GM18909 (cell line): Measurements from ENCODE around the gene MAML3.

Source experiments
- ATAC-seq: cut with Tn5 transposase; IDR thresholded peaks from one replicate; pipeline ENCODE4 v1.9.1; 2021; ENCODE audit warnings: mild to moderate bottlenecking; ENCODE audit not compliant: unreplicated experiment, poor library complexity

MAML3 gene

DNA sequence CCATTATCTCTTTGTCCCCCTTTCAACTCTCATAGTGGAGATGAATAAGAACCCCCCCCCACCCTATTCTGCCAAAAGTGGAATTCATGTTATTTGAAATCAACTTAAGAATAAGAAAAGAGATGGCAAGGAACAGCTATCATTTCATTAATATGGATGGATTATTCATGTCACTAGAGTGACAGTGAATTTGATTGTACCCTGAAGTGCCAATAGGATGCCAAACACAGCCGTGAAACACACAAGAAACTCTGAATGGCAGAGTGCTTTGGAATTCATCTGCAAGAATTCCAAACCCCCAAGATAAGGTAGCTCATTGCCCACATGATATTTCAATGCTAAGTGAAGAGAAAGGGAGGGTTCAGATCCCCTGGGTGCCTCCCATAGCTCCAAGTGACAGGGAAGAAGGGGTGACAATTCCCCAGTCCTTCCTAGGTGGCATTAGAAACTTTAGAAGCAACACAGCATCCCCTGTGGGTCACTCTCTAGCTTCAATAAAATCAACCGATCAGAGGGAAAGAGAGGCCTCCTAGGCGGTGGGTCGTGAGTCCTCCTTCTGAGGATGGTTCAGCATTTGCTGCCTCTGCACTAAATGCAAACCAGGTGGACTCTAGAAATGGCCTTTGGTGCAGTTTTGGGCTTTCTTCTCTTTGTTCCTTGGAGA, 404.0 kb downstream of the MAML3 start:
- ATAC-seq: no peak

DNA sequence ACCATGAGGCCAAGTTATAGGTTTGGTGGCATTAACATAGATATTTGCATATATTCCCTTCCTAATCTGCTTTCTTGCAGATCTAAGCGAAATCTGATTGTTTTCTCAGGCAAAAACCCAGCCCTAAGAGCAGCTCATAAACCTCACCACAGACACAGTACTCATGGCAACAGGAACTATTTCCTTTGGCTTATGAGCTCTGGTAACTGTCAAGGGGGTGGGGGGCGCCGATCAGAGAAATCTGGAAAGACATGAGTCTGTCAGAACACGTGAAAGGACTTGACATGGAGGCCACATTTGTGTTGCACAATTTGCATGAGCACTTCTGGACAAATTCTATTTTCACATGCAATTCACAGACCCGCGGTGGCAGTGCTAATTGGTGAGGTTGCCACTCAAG, 404.6 kb downstream of the MAML3 start:
- ATAC-seq: no peak

DNA sequence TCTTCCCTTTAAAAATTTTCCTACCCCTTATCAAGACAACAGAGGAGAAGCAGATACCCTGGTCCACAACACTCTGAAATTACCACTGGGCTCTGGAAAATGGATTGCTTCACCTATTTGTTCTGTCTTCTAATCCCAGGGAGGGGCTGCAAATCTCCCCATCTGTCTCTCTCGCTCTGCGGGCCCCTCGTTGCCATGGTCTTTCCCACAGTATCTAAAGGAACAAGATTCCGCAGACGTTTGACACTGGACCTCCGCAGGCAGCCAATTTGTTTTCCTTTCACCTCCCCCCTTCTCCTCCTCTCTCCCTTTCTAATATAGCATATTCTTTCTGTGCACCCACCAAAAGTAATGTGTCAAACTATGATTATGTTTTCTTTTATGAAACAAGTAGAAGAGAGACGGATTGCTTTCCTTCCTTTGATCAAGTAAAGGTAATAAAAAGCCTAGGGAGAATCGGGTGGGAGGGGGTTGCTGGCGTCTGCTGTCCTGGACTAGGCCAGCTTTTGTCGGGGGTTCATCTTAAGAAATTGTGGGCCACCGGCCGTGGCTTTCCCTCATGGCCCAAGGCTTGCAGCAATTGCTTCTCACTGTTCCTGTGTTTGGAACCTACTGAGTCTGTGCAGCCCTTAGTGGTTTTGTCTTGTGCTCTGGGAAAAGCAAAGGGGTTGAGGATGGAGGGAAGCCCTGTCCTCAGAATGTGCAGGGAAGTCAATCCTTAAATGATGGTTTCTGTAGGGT, 407.4 kb downstream of the MAML3 start:
- ATAC-seq: no peak

DNA sequence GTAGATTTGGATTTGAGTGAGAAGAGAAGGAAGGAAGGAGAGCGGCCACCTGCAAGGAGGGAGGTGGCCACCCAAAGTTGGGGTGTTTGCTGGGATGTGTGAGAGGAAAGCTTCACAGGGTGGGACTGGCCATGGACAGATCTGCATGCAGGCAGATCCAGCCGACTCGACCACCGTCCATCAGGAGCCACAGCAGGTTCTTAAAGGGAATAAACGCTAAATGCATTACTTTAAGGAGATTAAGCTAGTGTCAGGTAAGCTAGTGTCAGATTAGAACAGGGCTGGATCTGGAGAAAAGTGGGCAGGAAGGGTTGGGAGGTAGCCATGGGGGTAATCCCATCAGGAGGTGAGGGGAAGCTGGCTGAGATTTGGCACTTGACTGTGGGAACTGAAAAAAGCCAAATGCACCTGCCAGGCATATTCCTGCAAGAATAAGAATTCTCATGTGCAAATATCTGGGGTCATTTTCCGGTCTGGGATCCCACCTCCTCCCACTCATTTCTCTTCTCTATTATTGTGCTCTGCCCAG, 408.8 kb downstream of the MAML3 start:
- no peak for ATAC-seq

DNA sequence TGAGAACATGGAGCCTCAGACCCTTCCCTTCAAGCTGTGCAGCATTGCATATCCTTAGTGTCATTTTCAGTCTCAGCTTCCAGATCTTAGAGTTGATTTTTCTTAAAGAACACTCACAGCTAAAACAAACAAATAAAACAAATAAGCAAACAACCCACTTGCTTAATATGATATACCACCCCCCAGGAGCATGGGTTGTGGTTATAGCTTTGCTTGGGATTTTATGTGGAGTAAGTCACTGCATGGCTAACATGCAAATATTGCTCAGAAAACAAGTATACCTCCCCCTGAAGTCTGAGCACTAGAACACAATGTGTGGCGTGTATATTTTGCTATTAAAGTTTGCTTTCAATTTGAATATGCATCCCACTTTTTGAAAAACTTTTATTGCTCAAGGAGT, 409.8 kb downstream of the MAML3 start:
- ATAC-seq: no peak

DNA sequence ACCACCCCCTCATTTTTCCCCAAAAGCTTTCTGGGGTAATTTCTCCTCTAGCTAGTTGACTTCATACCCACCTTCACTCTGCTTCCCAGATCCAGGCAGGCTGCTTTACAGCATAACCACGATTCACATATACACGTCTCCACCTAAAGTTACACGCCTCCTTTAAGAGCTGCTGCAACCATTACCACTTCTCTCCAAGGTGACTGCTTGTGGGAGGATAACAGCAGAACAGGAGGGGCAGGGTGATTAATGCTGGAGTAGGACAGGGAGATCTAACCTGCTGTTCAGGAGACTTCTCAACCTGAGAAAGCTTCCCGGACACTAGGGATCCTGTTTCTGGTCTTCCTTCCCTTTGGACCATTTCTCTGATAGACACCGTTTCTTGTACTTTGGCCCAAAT, 411.0 kb downstream of the MAML3 start:
- no peak for ATAC-seq

DNA sequence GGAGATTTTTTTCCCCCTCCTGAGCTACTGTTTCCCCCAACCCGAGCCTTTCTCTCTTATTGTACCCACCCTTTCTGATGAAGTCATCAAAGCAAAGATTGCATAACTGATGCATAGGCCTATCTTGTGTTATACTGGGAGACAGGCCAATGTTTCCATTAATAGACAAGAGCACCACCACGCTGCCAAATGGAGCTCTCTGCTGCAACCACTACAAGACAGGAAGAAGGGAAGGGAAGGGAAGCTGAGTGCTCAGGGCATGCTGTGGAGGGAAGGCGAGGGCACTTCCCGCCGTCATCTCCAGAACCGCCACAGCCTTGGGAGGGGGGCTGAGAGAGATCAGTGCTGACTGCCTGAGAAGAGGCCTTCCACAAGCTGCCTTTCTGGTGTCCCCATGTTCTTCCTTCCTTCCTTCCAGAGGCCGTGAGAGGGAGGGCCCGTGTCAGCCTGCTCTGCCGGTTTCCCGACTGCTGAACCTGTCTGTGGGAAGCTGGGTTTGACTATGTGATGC, 413.4 kb downstream of the MAML3 start:
- ATAC-seq: no peak

DNA sequence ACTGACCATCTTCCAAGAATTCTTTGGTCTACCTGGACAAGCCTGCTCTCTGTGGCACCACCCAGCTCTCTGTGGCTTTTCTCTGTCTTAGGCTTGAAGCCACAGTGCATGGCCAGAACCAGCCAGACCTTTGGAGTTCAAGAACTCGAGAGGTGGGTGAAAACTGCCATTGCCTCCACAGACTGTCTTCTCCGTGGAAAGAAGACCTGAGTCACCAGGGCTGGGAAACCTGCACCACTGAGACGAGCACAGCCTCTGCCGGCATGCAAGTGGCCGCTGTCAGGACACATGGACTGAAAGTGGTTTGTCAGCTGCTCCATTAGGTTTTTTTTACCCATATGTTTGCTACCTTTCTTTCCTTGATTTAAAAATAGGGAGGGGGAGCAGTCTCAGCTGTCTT, 413.9 kb downstream of the MAML3 start:
- ATAC-seq: no peak

DNA sequence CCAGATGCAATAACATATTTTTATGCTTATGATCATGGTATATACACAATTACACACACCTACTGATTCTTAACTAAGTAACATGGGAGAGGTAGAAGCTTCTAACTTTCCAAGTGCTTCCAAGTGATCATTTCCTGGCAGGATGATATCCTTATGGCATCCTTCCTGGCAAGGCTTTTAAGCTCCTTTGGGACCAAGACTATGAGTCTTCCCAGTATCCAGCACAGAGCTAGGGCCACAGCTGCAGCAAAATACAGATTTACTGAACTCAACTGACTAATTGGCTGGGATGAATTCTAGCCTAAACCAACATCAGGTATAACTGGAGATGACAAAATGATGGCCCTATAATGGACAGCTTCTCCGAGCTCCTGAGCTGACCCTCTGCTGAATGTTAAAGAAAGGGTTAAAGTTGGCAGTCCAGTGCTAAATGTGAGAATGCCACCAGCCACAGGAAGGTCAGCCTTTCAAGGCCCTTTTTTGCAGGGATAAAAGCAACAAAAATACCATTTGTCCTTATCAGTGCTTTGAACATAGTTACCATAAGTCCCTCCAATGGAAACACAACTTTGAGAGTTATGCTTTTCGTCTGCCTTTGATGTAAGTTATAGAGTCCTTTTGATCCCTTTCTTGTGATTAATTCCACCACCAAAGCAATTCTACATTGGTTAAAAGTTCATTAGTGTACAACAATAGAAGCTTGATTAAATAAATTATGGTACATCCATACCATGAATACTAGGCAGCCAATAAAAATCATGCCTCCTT, 415.0 kb downstream of the MAML3 start:
- no peak for ATAC-seq

DNA sequence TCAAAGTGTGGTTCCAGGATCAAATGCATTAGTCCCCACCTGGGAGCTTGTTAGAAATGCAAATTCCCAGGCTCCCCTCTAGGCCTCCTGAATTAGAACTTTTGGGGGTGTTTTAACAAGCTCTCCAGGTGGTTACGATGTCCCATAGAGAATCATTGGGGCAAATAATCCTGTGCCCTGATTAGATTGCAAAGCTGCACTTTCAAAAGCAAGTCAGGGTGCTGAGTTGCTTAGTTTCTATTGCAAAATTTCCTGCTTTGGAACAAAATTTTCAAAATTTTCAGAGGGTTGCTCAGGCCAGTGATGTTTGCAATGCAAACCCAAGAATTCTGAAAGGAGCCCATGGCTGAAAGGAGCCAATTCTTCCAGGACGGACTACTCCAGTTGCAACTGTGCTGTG, 417.3 kb downstream of the MAML3 start:
- no peak for ATAC-seq

DNA sequence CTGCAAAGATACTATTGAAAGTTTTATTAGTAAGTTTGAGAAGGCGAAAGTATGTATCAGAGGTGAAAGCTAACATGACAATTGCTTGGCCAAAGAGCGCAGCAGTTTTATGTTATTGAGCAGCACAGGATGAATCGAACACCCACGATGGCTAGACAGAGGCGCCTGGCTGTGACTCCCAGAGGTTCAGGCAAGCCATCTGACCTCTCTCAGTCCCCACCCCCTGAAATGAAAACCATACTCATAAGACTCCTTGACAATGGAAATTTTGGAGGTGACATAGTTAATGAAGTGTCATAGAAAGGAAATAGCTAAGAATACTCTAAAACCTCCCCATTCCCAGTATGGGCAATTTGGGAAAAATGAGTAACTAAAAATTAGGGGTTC, 417.7 kb downstream of the MAML3 start:
- no peak for ATAC-seq

DNA sequence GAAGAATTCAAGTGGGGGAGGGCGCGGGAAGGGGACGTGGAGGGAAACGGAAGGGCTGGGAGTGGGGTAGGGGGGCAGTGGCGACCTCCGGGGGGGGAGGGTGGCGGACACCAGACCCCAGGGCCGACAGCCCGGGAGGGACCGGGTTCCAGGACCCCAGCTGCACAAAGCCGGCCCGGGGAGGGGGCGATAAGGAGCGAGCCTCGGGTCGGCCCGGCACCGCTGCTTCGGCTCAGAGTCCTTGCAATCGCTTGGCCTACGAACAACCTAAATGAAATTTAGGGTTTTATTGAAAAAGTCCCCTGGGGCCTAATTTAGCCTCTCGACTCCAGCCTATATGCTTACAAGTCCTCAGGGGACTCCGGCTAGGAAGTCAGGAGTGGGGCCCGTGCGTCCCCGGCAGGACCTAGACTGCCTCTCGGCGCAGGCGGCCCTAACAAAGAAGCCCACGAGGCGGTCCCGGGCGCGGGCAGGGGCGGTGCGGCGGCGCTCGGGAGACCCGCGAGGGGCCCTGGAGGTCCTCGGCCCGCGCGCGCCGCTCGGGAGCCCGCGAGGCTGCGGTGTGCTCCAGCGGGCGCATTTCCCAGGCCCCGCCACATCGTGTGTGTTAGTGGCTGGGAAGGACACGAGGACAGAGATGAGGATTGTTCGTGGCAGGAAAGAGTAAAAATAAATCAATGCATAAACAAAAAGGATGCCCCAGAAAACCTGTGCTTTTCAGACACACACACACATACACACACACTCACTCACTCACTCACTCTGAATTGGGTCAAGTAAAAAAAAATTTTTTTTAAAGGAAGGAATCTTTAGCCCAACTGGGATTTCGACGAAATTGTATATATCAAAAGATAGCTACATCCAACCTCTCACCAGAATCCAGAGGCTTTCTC, 418.4 kb downstream of the MAML3 start:
- ATAC-seq: no peak

DNA sequence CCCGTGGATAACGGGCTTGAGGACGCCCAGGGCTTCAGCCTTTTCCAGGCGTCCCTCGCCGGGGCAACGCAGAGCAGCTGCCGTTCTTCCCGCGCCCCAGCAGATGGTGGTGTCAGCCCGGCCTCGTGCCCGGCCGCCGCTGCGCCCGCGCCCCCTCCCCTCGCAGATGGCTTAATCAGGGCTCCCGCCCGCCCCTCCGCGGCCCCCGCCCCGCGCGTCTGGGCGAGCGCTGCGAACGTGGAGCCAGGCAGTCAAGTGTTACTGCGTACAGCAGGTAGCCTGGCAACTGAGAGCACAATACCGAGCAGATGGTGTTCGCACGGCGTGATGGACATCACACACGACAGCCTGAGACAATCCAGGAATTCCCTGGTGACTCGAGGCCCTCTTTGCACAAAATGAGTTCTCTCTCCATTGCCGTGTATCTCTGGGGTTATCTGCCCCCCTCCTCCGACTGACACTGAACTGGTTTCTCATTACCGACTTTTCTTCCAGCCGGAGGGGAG, 419.1 kb downstream of the MAML3 start:
- ATAC-seq: peak; percentile 75

DNA sequence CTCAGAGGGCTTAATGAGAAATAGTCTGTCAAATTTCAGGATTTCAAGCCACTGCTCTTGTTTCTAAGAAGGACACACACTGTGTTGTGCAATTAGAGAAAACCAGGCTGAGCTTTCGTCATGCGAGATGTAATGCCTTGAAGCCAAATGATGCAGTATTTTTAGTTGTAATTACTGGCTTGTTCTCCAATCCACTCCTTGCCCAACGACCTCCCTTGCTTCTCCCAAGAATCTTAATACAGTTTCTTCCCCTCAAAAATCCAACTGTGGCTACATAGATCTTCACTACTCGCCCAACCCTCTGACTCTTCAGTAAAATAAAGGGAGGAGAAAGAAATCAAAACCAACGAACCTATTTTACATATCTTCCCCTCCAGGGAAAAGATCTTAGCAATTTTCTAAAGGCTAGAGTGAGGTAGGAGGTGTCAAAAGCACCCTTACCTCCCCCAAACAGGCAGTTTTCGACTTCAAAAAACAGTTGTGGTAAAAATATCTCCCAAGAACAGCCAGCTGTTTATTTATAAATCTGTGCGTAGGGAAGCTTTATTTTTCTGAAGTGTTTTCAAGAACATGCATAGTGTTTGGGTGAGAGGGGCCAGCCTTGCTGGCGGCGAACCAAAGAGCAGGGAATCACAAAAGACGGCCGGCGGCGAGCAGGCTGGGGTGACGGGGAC, 419.6 kb downstream of the MAML3 start:
- ATAC-seq: no peak

DNA sequence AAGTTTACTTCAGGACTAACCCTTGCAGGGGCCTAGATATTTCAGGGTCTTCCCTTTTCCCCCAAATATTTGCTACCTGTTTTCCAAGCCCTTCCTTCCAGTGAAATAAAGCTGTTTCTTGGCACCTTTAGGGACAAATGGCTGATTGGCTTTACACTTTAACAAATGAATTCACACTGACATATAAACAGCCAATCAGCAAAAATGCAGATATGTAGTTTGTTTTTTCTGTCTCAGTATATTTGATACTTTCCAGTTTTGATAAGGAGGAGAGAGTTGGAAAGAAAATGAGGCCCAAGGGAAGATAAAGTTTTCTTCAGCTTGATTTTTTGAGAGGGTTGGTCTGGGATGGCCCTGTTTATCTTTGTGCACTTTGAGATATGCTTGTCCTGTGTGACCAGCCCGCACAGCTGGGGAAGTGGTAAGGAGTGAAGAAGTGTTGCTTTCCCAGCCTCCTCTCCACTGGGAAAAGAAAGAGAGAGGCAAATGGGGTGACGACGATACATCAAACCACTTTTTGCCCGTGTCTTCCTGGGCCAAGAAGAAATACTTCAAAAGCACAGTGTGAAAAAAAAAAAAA, 420.9 kb downstream of the MAML3 start:
- ATAC-seq: no peak

DNA sequence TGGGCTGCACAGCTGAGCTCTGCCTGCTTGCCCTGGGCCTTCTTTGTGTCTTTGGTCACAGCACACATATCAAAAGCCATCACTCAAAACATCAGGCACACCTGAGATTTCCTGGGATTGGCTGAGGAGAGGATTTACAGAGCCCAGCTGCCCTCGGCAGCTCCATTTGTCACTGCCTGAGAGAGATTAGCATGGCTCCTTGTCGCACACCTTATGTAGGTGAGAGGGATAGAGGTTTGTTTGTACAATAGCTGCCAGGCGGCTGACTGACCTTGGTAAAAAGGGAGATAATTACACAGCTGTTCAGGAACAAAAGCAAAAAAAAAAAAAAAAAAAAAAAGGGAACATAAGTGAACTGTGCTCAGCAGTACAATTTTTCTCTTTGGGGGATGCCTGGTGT, 425.1 kb downstream of the MAML3 start:
- no peak for ATAC-seq

DNA sequence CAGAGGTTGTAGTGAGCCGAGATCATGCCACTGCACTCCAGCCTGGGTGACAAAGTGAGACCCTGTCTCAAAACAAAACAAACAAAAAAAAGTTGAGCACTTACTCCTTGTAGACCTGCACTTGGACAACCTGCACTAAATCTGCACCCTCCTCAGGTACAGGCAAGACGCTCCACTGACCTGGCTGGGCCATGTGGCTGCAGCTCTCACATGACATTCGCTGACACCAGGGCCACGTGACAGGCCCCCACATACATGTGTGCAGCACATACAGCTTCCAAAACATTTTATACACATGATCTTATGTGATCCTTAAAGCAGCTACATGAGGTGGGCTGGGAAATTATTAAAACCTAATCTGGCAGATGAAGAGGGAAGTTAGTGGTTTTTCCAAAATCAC, 425.8 kb downstream of the MAML3 start:
- no peak for ATAC-seq

DNA sequence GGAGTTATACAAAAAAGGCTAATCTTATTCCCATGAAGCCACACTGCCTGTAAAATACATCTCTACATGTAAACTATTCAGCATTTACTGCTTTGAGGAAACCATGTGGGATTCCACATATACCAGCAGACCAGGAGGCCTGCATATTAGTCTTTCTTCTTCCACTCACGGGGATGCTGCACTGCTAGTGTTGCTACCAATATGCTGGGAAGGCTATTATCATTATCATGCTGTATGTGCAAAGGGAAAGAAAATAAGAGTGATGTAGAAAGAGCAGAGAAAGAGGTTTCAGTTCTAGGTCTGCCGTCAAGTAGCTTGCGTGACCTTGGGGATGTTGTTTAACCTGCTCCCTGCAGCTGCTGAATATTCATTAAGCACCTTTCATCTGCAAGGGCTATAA, 427.4 kb downstream of the MAML3 start:
- no peak for ATAC-seq

DNA sequence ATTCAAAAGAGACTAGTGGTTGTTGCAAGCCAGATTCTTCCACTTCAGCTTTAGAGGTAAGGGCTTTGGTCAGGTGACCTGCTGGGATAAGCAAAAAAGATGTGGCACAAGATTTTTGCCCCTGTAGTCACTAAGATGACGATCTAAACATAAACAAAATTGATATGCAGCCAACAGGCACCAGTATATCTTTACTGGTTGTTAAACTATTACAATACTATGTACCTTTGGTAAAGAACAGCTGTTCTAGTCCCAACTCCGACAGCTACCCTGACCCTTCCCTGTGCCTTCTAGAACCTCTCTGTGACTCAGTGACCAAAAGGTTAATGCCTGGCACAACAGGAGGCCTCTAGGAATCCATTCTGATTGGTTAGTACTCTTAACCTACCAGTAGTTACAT, 428.7 kb downstream of the MAML3 start:
- ATAC-seq: no peak
